HG03196 (cell line): ENCODE results near the gene TMEM63B.
"Not testable (repeated sequence)": the region's sequence is repeated elsewhere in the genome, so short reads cannot be mapped to it uniquely, and the experiment has no call there.

Experiments used
- ATAC-seq: cut with Tn5 transposase; IDR thresholded peaks from one replicate; pipeline ENCODE4 v1.9.1; 2021; ENCODE audit not compliant: unreplicated experiment

The TMEM63B gene

GRCh38 chr6:44127186-44128019 is at the start of gene TMEM63B, which contains the start of gene MRPL14:
TSS of gene TMEM63B (plus strand) at chr6:44127554. CDS start at chr6:44134585, 7,031 bp downstream.
TSS of gene MRPL14 (minus strand) at chr6:44127452. CDS start at chr6:44116611, 10,841 bp downstream.
- ATAC-seq = peak; percentile 60

- no peak for ATAC-seq
Measured at GRCh38 chr6:44078219-44078826, 49.0 kb upstream of the TMEM63B start.

- no peak for ATAC-seq
Measured at GRCh38 chr6:44078827-44079671, 48.3 kb upstream of the TMEM63B start.

- ATAC-seq = no peak
Measured at GRCh38 chr6:44079672-44080071, 47.7 kb upstream of the TMEM63B start.

- no peak for ATAC-seq
Measured at GRCh38 chr6:44080561-44081521, 46.5 kb upstream of the TMEM63B start.

- no peak for ATAC-seq
Measured at GRCh38 chr6:44081753-44082152, 45.6 kb upstream of the TMEM63B start.

GRCh38 chr6:44082872-44083321 is 44.5 kb upstream of the TMEM63B start:
- no peak for ATAC-seq

- no peak for ATAC-seq
Measured at GRCh38 chr6:44084231-44085014, 42.9 kb upstream of the TMEM63B start.

- no peak for ATAC-seq
Measured at GRCh38 chr6:44085219-44085618, 42.1 kb upstream of the TMEM63B start.

GRCh38 chr6:44086931-44087574 is 40.3 kb upstream of the TMEM63B start:
- no peak for ATAC-seq

GRCh38 chr6:44087623-44088022 is 39.7 kb upstream of the TMEM63B start:
- ATAC-seq = no peak

- ATAC-seq = no peak
Measured at GRCh38 chr6:44088827-44089590, 38.3 kb upstream of the TMEM63B start.

- ATAC-seq = no peak
Measured at GRCh38 chr6:44090465-44090864, 36.9 kb upstream of the TMEM63B start.

- ATAC-seq = not testable (repeated sequence)
Measured at GRCh38 chr6:44091356-44091755, 36.0 kb upstream of the TMEM63B start.

GRCh38 chr6:44091981-44092884 is 35.1 kb upstream of the TMEM63B start:
- ATAC-seq = no peak

- ATAC-seq = no peak
Measured at GRCh38 chr6:44093066-44093465, 34.3 kb upstream of the TMEM63B start.

- ATAC-seq = no peak
Measured at GRCh38 chr6:44093750-44094402, 33.5 kb upstream of the TMEM63B start.
